Stomach smooth muscle (tissue), 2 donors: Measurements from ENCODE around the gene PMIS2.

Experiments used
- H3K27ac ChIP-seq: one replicate; pipeline ENCODE4 v1.7.0; 2013; ENCODE audit warnings: mild to moderate bottlenecking, low read length, inconsistent platforms
- H3K27me3 ChIP-seq, 2 donors: one replicate each; pipeline ENCODE4 v1.7.0; 2013; ENCODE audit warnings: low read length in 2 of 2; ENCODE audit not compliant: insufficient read depth in 2 of 2, control insufficient read depth in 1 of 2
- H3K36me3 ChIP-seq, 2 donors: one replicate each; pipeline ENCODE4 v1.7.0; 2013; ENCODE audit warnings: low read length in 2 of 2; ENCODE audit not compliant: control insufficient read depth in 2 of 2, insufficient read depth in 2 of 2
- H3K4me1 ChIP-seq: one replicate; pipeline ENCODE4 v1.7.0; 2013; ENCODE audit warnings: low read length; ENCODE audit not compliant: control insufficient read depth, insufficient read depth
- H3K4me3 ChIP-seq, 2 donors: one replicate each; pipeline ENCODE4 v1.7.0; 2013; ENCODE audit warnings: low read length in 2 of 2
- H3K9ac ChIP-seq, 2 donors: one replicate each; pipeline ENCODE4 v1.7.0; 2013; ENCODE audit warnings: low read length in 2 of 2, mild to moderate bottlenecking in 1 of 2
- H3K9me3 ChIP-seq, 2 donors: one replicate each; pipeline ENCODE4 v1.7.0; 2013; ENCODE audit warnings: low read length in 2 of 2; ENCODE audit not compliant: control insufficient read depth in 2 of 2
- donor health status: healthy.
- donor health status: Pancreatic carcinoma.

Gene PMIS2

GRCh38 chr19:35585848-35586247 lies at the start of gene PMIS2:
Gene PMIS2 (plus strand): TSS chr19:35586173. CDS start chr19:35586260, 87 bp downstream.
- H3K36me3 ChIP-seq = no peaks in the 10 kb centered on the region
- no peak within 1 kb of the TSS for H3K9ac ChIP-seq
- H3K4me3 ChIP-seq = no peak within 1 kb of the TSS
- H3K4me1 ChIP-seq = no peaks in the 10 kb centered on the region
- no peak within 1 kb of the TSS for H3K27ac ChIP-seq
- H3K9me3 ChIP-seq = no peaks in the 10 kb centered on the region
- H3K27me3 ChIP-seq = peaks cover 6 to 12% of the 10 kb centered on the region in 2 donors

GRCh38 chr19:35539314-35539713 lies 46.7 kb upstream of the PMIS2 start:
- no peak overlapping the region for H3K27ac ChIP-seq
- no peak overlapping the region for H3K9ac ChIP-seq
- H3K27me3 ChIP-seq = peaks cover 2 to 4% of the 10 kb centered on the region in 2 donors
- H3K4me3 ChIP-seq = no peak overlapping the region
- H3K4me1 ChIP-seq = peaks cover 3% of the 10 kb centered on the region
- no peaks in the 10 kb centered on the region for H3K9me3 ChIP-seq
- peaks cover 0 to 3% of the 10 kb centered on the region in 2 donors for H3K36me3 ChIP-seq

- no peaks in the 10 kb centered on the region for H3K27me3 ChIP-seq
- H3K4me3 ChIP-seq = no peak overlapping the region
- H3K9me3 ChIP-seq = no peaks in the 10 kb centered on the region
- H3K9ac ChIP-seq = no peak overlapping the region
- peaks cover 8% of the 10 kb centered on the region for H3K4me1 ChIP-seq
- no peak overlapping the region for H3K27ac ChIP-seq
- H3K36me3 ChIP-seq = peaks cover 0 to 3% of the 10 kb centered on the region in 2 donors
Observed at GRCh38 chr19:35539850-35540249, 46.1 kb upstream of the PMIS2 start.

GRCh38 chr19:35540356-35540927 lies 45.5 kb upstream of the PMIS2 start:
- Histone ChIP-seq H3K36me3 (peaks cover 0 to 3% of the 10 kb centered on the region in 2 donors), H3K9ac (no peak overlapping the region), H3K4me3 (no peak overlapping the region), H3K4me1 (peaks cover 10% of the 10 kb centered on the region), H3K27ac (no peak overlapping the region), H3K27me3 (no peaks in the 10 kb centered on the region), H3K9me3 (no peaks in the 10 kb centered on the region)

GRCh38 chr19:35542209-35542608 lies 43.8 kb upstream of the PMIS2 start:
- Histone ChIP-seq H3K9ac (no peak overlapping the region), H3K27ac (no peak overlapping the region), H3K4me1 (peaks cover 27% of the 10 kb centered on the region), H3K9me3 (no peaks in the 10 kb centered on the region), H3K27me3 (no peaks in the 10 kb centered on the region), H3K4me3 (no peak overlapping the region), H3K36me3 (peaks cover 0 to 5% of the 10 kb centered on the region in 2 donors)

GRCh38 chr19:35543280-35544109 lies 42.5 kb upstream of the PMIS2 start:
- H3K27ac ChIP-seq = no peak overlapping the region

GRCh38 chr19:35544110-35544802 lies 41.7 kb upstream of the PMIS2 start:
- Histone ChIP-seq H3K9ac (peak overlapping the region; percentile 90 to 95), H3K4me1 (peaks cover 27% of the 10 kb centered on the region), H3K4me3 (peak overlapping the region; percentile 87 to 88), H3K27me3 (no peaks in the 10 kb centered on the region), H3K27ac (peak overlapping the region; percentile 76), H3K9me3 (no peaks in the 10 kb centered on the region), H3K36me3 (peaks cover 0 to 8% of the 10 kb centered on the region in 2 donors)

More at GRCh38 chr19:35543280-35544109, 42.5 kb upstream of the PMIS2 start:
- Histone ChIP-seq H3K4me1 (peaks cover 27% of the 10 kb centered on the region), H3K4me3 (no peak overlapping the region), H3K9me3 (no peaks in the 10 kb centered on the region), H3K27me3 (no peaks in the 10 kb centered on the region), H3K36me3 (peaks cover 0 to 8% of the 10 kb centered on the region in 2 donors), H3K9ac (no peak overlapping the region)

GRCh38 chr19:35545001-35545854 lies 40.7 kb upstream of the PMIS2 start, which contains the start of gene TMEM147:
Gene TMEM147 (plus strand): TSS chr19:35545626. CDS start chr19:35545740, 114 bp downstream.
- Histone ChIP-seq H3K27ac (peak within 1 kb of the TSS; percentile 76), H3K36me3 (peaks cover 0 to 8% of the 10 kb centered on the region in 2 donors), H3K4me1 (peaks cover 27% of the 10 kb centered on the region), H3K9me3 (no peaks in the 10 kb centered on the region), H3K9ac (peak within 1 kb of the TSS; percentile 90 to 95), H3K4me3 (peak within 1 kb of the TSS; percentile 87 to 88), H3K27me3 (no peaks in the 10 kb centered on the region)

GRCh38 chr19:35545855-35546381 lies 40.1 kb upstream of the PMIS2 start:
- peak overlapping the region; percentile 90 to 95 for H3K9ac ChIP-seq
- peak overlapping the region; percentile 87 to 88 for H3K4me3 ChIP-seq
- peaks cover 0 to 8% of the 10 kb centered on the region in 2 donors for H3K36me3 ChIP-seq
- H3K27me3 ChIP-seq = no peaks in the 10 kb centered on the region
- H3K9me3 ChIP-seq = no peaks in the 10 kb centered on the region
- H3K4me1 ChIP-seq = peaks cover 27% of the 10 kb centered on the region
- H3K27ac ChIP-seq = peak overlapping the region; percentile 76

GRCh38 chr19:35546532-35546931 lies 39.4 kb upstream of the PMIS2 start:
- no peaks in the 10 kb centered on the region for H3K27me3 ChIP-seq
- no peak overlapping the region for H3K27ac ChIP-seq

More at GRCh38 chr19:35546532-35546931, 39.4 kb upstream of the PMIS2 start:
- Histone ChIP-seq H3K4me3 (peak overlapping the region; percentile 87 to 88), H3K36me3 (peaks cover 0 to 8% of the 10 kb centered on the region in 2 donors), H3K9me3 (no peaks in the 10 kb centered on the region), H3K9ac (peak overlapping the region; percentile 90 to 95), H3K4me1 (peaks cover 27% of the 10 kb centered on the region)
